ENCODE results near the gene CNFN. TPM values are rescaled to one million over a fixed set of nuclear protein-coding genes. Genes with fewer than 3 reads are reported as not detected.
A peak's percentile ranks its signal among the peaks of the same experiment; 100 is the strongest.

The CNFN gene
- total RNA-seq, 1 donor from 2014 or later, result 0.76 TPM

GRCh38 chr19:42411581-42412178, 21.6 kb upstream of the CNFN start:
- intact Hi-C loops (cut with DNase I), result no loop called here
- DNase-seq (ENCODE audit: low spot score), result no peak

DNA sequence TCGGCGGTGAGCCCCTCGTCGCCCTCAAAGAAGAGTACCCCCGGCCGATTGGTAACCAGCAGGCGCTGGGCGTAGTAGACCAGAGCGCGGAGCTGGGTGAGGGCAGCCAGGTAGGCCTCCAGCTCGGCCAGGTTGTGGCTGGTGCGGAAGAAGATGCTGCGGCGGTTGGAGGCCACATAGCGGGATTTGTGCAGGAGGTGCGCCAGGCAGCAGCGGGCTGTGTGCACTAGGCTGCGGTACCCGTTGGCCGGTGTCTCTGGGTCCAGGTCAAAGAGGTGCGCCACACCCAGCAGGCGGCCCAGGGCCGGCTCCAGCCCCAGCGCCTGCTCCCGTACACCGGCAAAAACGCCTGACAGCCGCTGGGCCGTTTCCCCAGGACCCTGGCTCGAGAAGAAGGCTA, 20.3 kb upstream of the CNFN start:
- intact Hi-C loops (cut with DNase I), result no loop called here
- ATAC-seq (no peak), DNase-seq (ENCODE audit: low spot score) (no peak)

More at GRCh38 chr19:42411581-42412178, 21.6 kb upstream of the CNFN start:
- ATAC-seq, result no peak

- DNase-seq (ENCODE audit: low spot score) (no peak), ATAC-seq (peak; percentile 8)
- intact Hi-C loops (cut with DNase I), result no loop called here
Observed at GRCh38 chr19:42409477-42409876, 19.4 kb upstream of the CNFN start.

DNA sequence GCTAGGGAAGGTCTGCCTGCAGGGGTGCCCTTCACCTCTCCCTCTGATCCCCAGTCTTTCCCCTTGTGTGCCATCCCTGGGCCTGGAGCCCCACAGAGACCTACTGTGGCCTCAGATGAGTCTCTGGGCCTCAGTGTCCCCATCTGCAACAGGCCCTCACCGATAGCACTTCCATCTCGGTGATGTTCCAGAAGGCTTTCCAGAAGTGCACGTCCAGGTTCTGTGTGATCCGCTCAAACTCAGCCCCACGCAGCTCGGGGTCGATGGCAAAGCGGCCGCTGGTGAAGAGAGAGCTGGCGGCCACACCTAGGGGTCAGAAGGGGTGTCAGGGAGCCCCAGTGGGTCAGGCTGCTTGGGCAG, 17.7 kb upstream of the CNFN start:
- DNase-seq (ENCODE audit: low spot score) (no peak), ATAC-seq (no peak)
- intact Hi-C loops (cut with DNase I), result no loop called here

GRCh38 chr19:42407085-42407815, 17.2 kb upstream of the CNFN start:
- no peak for ATAC-seq
- intact Hi-C loops (cut with DNase I), result no loop called here
- no peak for DNase-seq (ENCODE audit: low spot score)

- no peak for ATAC-seq
- DNase-seq (ENCODE audit: low spot score), result no peak
- intact Hi-C loops (cut with DNase I), result no loop called here
Observed at GRCh38 chr19:42406111-42406510, 16.0 kb upstream of the CNFN start.

GRCh38 chr19:42403586-42403985, 13.5 kb upstream of the CNFN start:
- ATAC-seq (no peak), DNase-seq (ENCODE audit: low spot score) (no peak)
- intact Hi-C loops (cut with DNase I), result no loop called here

- ATAC-seq (no peak), DNase-seq (ENCODE audit: low spot score) (no peak)
- intact Hi-C loops (cut with DNase I), result no loop called here
Observed at GRCh38 chr19:42402376-42403116, 12.4 kb upstream of the CNFN start.

DNA sequence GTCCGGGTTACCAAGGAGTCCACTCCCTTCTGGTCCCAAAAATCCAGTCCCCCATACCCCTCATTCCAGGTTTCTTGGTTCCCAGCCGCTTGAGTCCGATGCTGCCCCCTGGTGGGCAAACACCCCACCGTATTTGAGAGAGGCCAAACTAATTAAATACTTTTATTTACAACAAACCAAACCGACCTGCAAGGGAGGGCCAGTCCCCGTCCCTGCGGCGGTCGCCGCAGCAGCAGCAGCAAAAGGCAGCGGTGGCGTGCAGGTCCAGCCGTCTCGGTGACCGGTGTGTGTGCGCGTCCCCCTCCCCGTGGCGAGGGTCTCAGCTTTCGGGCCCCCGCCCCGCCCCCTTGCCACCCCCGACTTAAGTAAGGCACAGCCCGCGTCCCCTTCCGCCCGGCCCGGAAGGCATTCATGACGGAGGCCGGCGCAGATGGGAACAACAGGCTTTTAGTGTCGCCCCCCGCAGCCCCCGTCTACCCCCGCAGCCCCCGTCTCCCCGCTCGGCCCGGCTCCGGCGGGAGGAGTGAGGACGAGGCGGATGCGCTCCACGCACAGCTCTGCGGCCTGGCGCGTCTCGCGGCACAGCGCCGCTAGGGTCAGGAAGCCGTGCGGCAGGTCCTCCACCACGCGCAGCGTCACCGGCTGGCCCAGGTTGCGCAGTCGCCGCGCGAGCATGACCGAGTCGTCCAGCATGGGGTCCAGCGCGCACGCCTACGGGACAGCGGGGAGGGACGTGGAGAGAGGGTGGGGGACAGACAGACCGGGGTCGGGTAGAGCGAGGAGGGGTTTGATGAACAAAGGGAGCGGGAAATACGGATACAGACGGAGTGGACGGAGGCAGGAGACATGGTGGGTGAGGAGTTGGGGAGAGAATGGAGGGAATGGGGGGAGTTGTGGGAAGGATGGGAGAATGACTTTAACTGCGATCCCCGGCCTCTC, 11.5 kb upstream of the CNFN start:
- peak; percentile 64 for ATAC-seq
- intact Hi-C loops (cut with DNase I), result no loop called here

DNA sequence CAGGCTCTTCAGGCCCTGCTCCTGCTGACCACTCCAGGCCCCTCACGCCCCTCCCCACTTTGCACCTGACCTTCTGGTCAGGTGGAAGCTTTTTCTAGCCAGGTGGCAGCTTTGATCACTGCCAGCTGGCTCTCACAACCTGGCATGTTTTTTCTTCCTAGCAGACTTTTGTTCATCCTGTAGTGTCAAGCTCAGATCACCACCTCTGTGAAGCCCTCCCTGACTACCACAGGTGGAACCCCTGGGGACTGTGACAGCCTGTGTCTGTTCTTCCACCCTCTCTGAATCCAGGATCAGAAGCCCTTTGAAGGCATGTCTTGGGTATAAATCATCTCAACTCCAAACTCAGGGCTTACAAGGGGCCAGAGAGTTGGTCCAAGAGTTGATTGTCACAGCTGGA, 10.3 kb upstream of the CNFN start:
- intact Hi-C loops (cut with DNase I), result no loop called here
- DNase-seq (ENCODE audit: low spot score) (no peak), ATAC-seq (no peak)

More for the DNA sequence above, 11.5 kb upstream of the CNFN start:
- DNase-seq (ENCODE audit: low spot score), result peak; percentile 91

GRCh38 chr19:42397263-42398166, 7.4 kb upstream of the CNFN start:
- intact Hi-C loops (cut with DNase I), result no loop called here
- ATAC-seq (peak; percentile 0), DNase-seq (ENCODE audit: low spot score) (no peak)

DNA sequence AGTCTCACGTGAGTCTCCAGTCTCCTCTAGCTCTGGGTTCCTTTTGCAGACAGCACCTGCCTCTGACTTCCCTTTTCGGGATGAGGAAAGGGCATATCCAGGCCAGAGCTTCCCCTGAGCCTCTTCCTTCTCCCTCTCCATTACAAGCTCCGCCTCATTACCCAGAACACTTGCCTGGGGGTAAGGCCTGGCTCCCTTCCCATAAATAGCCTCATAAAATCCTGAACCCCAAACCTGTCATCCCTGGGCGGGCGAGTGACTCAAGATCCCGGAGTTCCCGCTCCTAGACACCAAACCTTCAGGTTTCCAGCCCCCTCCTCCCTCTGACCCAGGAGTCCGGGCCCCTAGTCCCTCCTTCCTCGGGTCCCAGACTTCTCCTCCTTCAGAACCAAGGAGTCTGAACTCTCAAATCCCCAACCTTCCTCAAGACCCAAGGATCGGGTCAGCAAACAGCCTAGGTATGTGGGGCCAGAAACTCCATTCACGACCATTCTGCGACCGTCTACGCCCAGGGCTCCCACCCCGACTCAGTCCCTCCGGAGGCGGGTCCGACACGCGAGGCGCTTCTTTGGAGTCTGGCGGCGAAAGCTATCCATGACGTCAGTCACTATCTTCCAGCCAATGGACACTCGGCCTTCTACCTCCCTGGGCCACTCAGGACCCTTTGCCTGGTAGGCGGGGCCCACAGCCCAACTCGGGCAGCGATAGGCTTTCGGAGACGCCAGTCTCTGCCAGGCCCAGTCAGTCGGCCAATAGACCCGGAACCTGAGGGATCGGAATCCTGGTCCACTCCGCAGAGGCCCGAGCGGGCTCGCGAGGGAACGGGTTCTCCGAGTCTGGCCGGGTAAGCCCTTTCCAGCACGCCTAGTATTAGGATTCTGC, 6.5 kb upstream of the CNFN start:
- intact Hi-C loops (cut with DNase I), result no loop called here
- DNase-seq (ENCODE audit: low spot score) (peak; percentile 98), ATAC-seq (peak; percentile 98)

DNA sequence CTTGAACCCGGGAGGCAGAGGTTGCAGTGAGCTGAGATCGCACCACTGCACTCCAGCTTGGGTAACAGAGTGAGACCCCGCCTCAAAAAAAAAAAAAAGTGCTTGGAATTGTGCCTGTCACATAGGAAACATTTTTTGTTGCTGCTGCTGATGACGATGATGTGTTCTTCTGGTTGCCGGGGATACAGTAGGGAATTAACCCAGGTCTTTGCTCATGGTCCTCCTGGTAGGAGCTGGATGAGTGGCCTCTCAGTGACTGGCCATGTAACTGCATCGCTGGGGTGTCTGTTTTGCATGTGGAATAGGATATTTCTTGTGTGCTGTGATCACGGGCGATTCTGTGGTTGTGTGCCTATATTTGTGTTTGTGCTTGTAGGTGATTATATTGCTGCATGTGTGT, 4.7 kb upstream of the CNFN start:
- intact Hi-C loops (cut with DNase I), result no loop called here
- DNase-seq (ENCODE audit: low spot score) (no peak), ATAC-seq (no peak)

- intact Hi-C loops (cut with DNase I), result no loop called here
- ATAC-seq (no peak), DNase-seq (ENCODE audit: low spot score) (no peak)
Observed at GRCh38 chr19:42392165-42392564, 2.1 kb upstream of the CNFN start.

DNA sequence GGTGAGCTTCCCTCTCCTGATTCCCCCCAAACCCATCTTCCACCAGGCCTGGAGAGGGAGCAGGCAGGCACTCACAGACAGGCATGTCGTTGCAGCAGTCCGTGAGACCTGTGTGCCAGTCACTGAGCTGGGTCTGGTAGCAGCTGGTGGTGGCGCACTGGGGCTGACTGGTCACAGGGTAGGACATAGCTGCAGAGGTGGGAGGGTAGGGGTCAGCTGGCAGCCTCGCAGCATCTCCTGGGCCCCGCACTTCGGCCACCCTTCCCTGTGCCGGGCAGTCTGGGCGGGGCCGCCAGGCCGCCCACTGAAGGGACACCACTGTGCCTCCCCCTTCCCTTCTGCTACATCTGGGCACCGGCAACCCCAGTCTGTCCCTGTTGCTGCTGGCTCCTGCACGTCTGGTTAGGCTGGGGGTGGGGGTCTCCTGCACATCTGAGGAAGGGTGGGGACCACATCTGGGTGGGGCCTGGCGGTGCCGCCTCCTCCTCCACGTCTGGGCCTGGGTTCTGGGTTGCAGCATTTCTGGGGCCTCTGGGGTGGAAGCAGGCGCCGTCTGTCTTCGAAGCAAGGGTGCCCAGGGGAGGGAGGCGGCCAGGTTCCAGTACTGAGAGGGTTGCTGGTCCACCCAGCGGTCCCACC, 1.1 kb downstream of the CNFN start:
- DNase-seq (ENCODE audit: low spot score) (no peak), ATAC-seq (no peak)
- intact Hi-C loops (cut with DNase I), result no loop called here

- intact Hi-C loops (cut with DNase I), result no loop called here
- DNase-seq (ENCODE audit: low spot score) (peak; percentile 75), ATAC-seq (peak; percentile 78)
Observed at GRCh38 chr19:42386974-42387707, 3.0 kb downstream of the CNFN start.
